Measurements from ENCODE around the gene IDI2. TPM values are rescaled to one million over a fixed set of nuclear protein-coding genes. Genes with fewer than 3 reads are reported as not detected.
"Not testable (repeated sequence)": the region's sequence is repeated elsewhere in the genome, so short reads cannot be mapped to it uniquely, and the experiment has no call there.

Gene IDI2
- total RNA-seq, 1 donor from 2014 or later: not detected

GRCh38 chr10:1048349-1048731 is 22.7 kb upstream of the IDI2 start:
- ATAC-seq (no peak), DNase-seq (ENCODE audit: low spot score) (peak; percentile 58)

GRCh38 chr10:1047937-1048336 is 22.3 kb upstream of the IDI2 start:
- DNase-seq (ENCODE audit: low spot score) (no peak), ATAC-seq (no peak)

- DNase-seq (ENCODE audit: low spot score): no peak
- ATAC-seq: no peak
These were observed 19.8 kb upstream of the IDI2 start for GRCh38 chr10:1045415-1045814.

GRCh38 chr10:1044964-1045363 is 19.3 kb upstream of the IDI2 start:
- no peak for ATAC-seq
- DNase-seq (ENCODE audit: low spot score): no peak

- ATAC-seq: no peak
- no peak for DNase-seq (ENCODE audit: low spot score)
These were observed 18.5 kb upstream of the IDI2 start for GRCh38 chr10:1044146-1044545.

- ATAC-seq (peak; percentile 53), DNase-seq (ENCODE audit: low spot score) (no peak)
These were observed 17.9 kb upstream of the IDI2 start for GRCh38 chr10:1043532-1043995.

- no peak for DNase-seq (ENCODE audit: low spot score)
- ATAC-seq: no peak
These were observed 15.9 kb upstream of the IDI2 start for GRCh38 chr10:1041514-1041913.

GRCh38 chr10:1040133-1040532 is 14.5 kb upstream of the IDI2 start:
- DNase-seq (ENCODE audit: low spot score): no peak
- ATAC-seq: no peak

- not testable (repeated sequence) for DNase-seq (ENCODE audit: low spot score); ATAC-seq
These were observed 13.1 kb upstream of the IDI2 start for GRCh38 chr10:1038769-1039168.

- ATAC-seq: no peak
- no peak for DNase-seq (ENCODE audit: low spot score)
These were observed 11.4 kb upstream of the IDI2 start for GRCh38 chr10:1037098-1037497.

- no peak for DNase-seq (ENCODE audit: low spot score)
These were observed 10.7 kb upstream of the IDI2 start for GRCh38 chr10:1036341-1036791.

GRCh38 chr10:1035201-1035600 is 9.5 kb upstream of the IDI2 start:
- no peak for DNase-seq (ENCODE audit: low spot score)
- ATAC-seq: no peak

More at GRCh38 chr10:1036341-1036791, 10.7 kb upstream of the IDI2 start:
- ATAC-seq: no peak

GRCh38 chr10:1034758-1035157 is 9.1 kb upstream of the IDI2 start:
- ATAC-seq (no peak), DNase-seq (ENCODE audit: low spot score) (no peak)

- DNase-seq (ENCODE audit: low spot score) (no peak), ATAC-seq (no peak)
These were observed 7.9 kb upstream of the IDI2 start for GRCh38 chr10:1033601-1034000.

GRCh38 chr10:1029838-1030237 is 4.2 kb upstream of the IDI2 start:
- ATAC-seq (no peak), DNase-seq (ENCODE audit: low spot score) (no peak)

- ATAC-seq (no peak), DNase-seq (ENCODE audit: low spot score) (no peak)
These were observed 919 bp upstream of the IDI2 start for GRCh38 chr10:1026578-1026977.

GRCh38 chr10:1024103-1024502 is 1.6 kb downstream of the IDI2 start:
- ATAC-seq (no peak), DNase-seq (ENCODE audit: low spot score) (peak; percentile 32)

GRCh38 chr10:1022413-1022812 is 3.2 kb downstream of the IDI2 start:
- ATAC-seq: no peak
- peak; percentile 37 for DNase-seq (ENCODE audit: low spot score)

- no peak for ATAC-seq
- peak; percentile 40 for DNase-seq (ENCODE audit: low spot score)
These were observed 4.7 kb downstream of the IDI2 start for GRCh38 chr10:1020958-1021357.

GRCh38 chr10:1020460-1020859 is 5.2 kb downstream of the IDI2 start:
- ATAC-seq (peak; percentile 87), DNase-seq (ENCODE audit: low spot score) (peak; percentile 43)

- DNase-seq (ENCODE audit: low spot score): peak; percentile 27
- no peak for ATAC-seq
These were observed 6.3 kb downstream of the IDI2 start for GRCh38 chr10:1019362-1019761.

- ATAC-seq (no peak), DNase-seq (ENCODE audit: low spot score) (no peak)
These were observed 10.0 kb downstream of the IDI2 start for GRCh38 chr10:1015688-1016087.

GRCh38 chr10:1011696-1012095 is 14.0 kb downstream of the IDI2 start:
- DNase-seq (ENCODE audit: low spot score) (peak; percentile 38), ATAC-seq (no peak)

GRCh38 chr10:1010703-1011102 is 15.0 kb downstream of the IDI2 start:
- ATAC-seq: no peak

More at GRCh38 chr10:1010703-1011102, 15.0 kb downstream of the IDI2 start:
- peak; percentile 21 for DNase-seq (ENCODE audit: low spot score)

Measured in left lobe of liver (tissue), 2 donors.